H1 (cell line): ENCODE measurements around the gene RSPH9. TPM values are rescaled to one million over a fixed set of nuclear protein-coding genes. Genes with fewer than 3 reads are reported as not detected.

ENCODE experiments used
- CTCF ChIA-PET: fragments of 300-600 bp; sonication (Branson Sonifier 250); formaldehyde crosslinking; loops from one replicate; lab custom pipeline; 2021; ENCODE audit not compliant: partially characterized antibody; lab: Charles Lee
- POLR2A ChIA-PET: fragments of 300-600 bp; sonication (Branson Sonifier 250); formaldehyde crosslinking; loops from one replicate; lab custom pipeline; 2021; ENCODE audit warnings: inconsistent platforms; ENCODE audit not compliant: partially characterized antibody; lab: Charles Lee
- DNase-seq, 2 experiments: peaks; one replicate each; pipeline versions ENCODE4 v3.0.0 to v3.0.0-alpha.2; 2010 to 2022; ENCODE audit warnings: low spot score in 2 of 2, low read depth in 1 of 2, mixed read lengths in 1 of 2
- FAIRE-seq: peaks from 2 replicates; lab custom pipeline; 2011; peaks lifted over from hg19 to GRCh38; lab: Jason Lieb, UNC
- H2AFZ ChIP-seq: 2 replicates; pipeline ENCODE4 v1.8.1; 2012; ENCODE audit warnings: low read length, inconsistent platforms
- H2AK5ac ChIP-seq: 2 replicates; pipeline ENCODE4 v1.6.1; 2013; ENCODE audit warnings: low read depth, low read length
- H2BK120ac ChIP-seq: replicated peaks from 2 replicates; pipeline ENCODE3; 2013; ENCODE audit warnings: low read depth, low read length, inconsistent platforms
- H2BK12ac ChIP-seq: 2 replicates; pipeline ENCODE4 v1.6.1; 2013; ENCODE audit warnings: low read depth, low read length
- H2BK15ac ChIP-seq: 2 replicates; pipeline ENCODE4 v1.6.1; 2013; ENCODE audit warnings: low read length
- H2BK20ac ChIP-seq: 2 replicates; pipeline ENCODE4 v1.6.1; 2013; ENCODE audit warnings: low read length
- H2BK5ac ChIP-seq: 2 replicates; pipeline ENCODE4 v1.6.1; 2013; ENCODE audit warnings: low read depth, low read length
- H3K14ac ChIP-seq: 2 replicates; pipeline ENCODE4 v1.6.1; 2013; ENCODE audit warnings: inconsistent platforms; ENCODE audit not compliant: insufficient read length
- H3K18ac ChIP-seq: 2 replicates; pipeline ENCODE4 v1.6.1; 2013; ENCODE audit warnings: low read length; ENCODE audit errors: extremely low read depth
- H3K23ac ChIP-seq: 2 replicates; pipeline ENCODE4 v1.6.1; 2013; ENCODE audit warnings: inconsistent platforms; ENCODE audit not compliant: insufficient read length
- H3K23me2 ChIP-seq: 2 replicates; pipeline ENCODE4 v1.6.1; 2013; ENCODE audit warnings: low read depth, low read length
- H3K27ac ChIP-seq: 2 replicates; pipeline ENCODE4 v1.6.1; 2011; ENCODE audit warnings: low read depth, low read length, inconsistent platforms
- H3K27me3 ChIP-seq, 4 experiments: replicated peaks in 1 of 4; 1 replicate in 1 of 4; 2 replicates in 3 of 4; pipeline versions ENCODE4 v1.6.1 to v1.8.1; 2011 to 2013; ENCODE audit warnings: low read length in 3 of 4, mild to moderate bottlenecking in 3 of 4, inconsistent platforms in 2 of 4, mixed read lengths in 2 of 4, moderate library complexity in 1 of 4; ENCODE audit not compliant: control insufficient read depth in 3 of 4, insufficient read depth in 3 of 4; ENCODE audit errors: extremely low read depth in 1 of 4
- H3K36me3 ChIP-seq, 4 experiments: 2 replicates each; pipeline versions ENCODE4 v1.6.1 to v1.8.1; 2011 to 2013; ENCODE audit warnings: mild to moderate bottlenecking in 4 of 4, low read length in 3 of 4, moderate library complexity in 2 of 4, control low read depth in 1 of 4, inconsistent platforms in 1 of 4; ENCODE audit not compliant: insufficient read depth in 4 of 4, control insufficient read depth in 2 of 4
- H3K4ac ChIP-seq: replicated peaks from 2 replicates; pipeline ENCODE3; 2013; ENCODE audit warnings: low read length, low read depth, mixed read lengths, inconsistent platforms; ENCODE audit not compliant: insufficient read length
- H3K4me1 ChIP-seq, 4 experiments: replicated peaks in 1 of 4; 1 replicate in 1 of 4; 2 replicates in 3 of 4; pipeline versions ENCODE4 v1.6.1 to v1.8.1; 2011 to 2013; ENCODE audit warnings: low read length in 3 of 4, inconsistent platforms in 2 of 4, mixed read lengths in 1 of 4; ENCODE audit not compliant: insufficient read depth in 4 of 4, control insufficient read depth in 3 of 4
- H3K4me2 ChIP-seq, 2 experiments: 2 replicates each; pipeline versions ENCODE4 v1.6.1 to v1.8.1; 2011 to 2013; ENCODE audit warnings: low read depth in 2 of 2, low read length in 2 of 2, control low read depth in 1 of 2, inconsistent platforms in 1 of 2, mild to moderate bottlenecking in 1 of 2; ENCODE audit not compliant: insufficient read depth in 1 of 2
- H3K4me3 ChIP-seq, 4 experiments: fragments of 200-600, 300-600 bp in 1 of 4; sonication (generic), shearing (Covaris generic), sonication (Bioruptor Twin) in 1 of 4; 2 replicates each; pipeline versions ENCODE4 v1.5.1 to v1.8.1; 2011 to 2016; ENCODE audit warnings: low read length in 4 of 4, low read depth in 3 of 4, control low read depth in 2 of 4, inconsistent platforms in 2 of 4, mild to moderate bottlenecking in 2 of 4, mixed read lengths in 1 of 4, moderate library complexity in 1 of 4; ENCODE audit not compliant: insufficient read depth in 2 of 4; ENCODE audit errors: extremely low read depth in 1 of 4
- H3K56ac ChIP-seq: replicated peaks from 2 replicates; pipeline ENCODE3; 2013; ENCODE audit warnings: low read depth, mild to moderate bottlenecking, mixed read lengths, low read length, inconsistent platforms; ENCODE audit not compliant: insufficient read length
- H3K79me1 ChIP-seq: 2 replicates; pipeline ENCODE4 v1.6.1; 2013; ENCODE audit warnings: low read depth, low read length, control low read depth
- H3K79me2 ChIP-seq, 2 experiments: 2 replicates each; pipeline versions ENCODE4 v1.6.1 to v1.8.1; 2012 to 2013; ENCODE audit warnings: low read length in 2 of 2, mild to moderate bottlenecking in 2 of 2, inconsistent platforms in 1 of 2; ENCODE audit not compliant: insufficient read depth in 2 of 2, control insufficient read depth in 1 of 2
- H3K9ac ChIP-seq, 4 experiments: replicated peaks in 1 of 4; 1 replicate in 1 of 4; 2 replicates in 3 of 4; pipeline versions ENCODE4 v1.6.1 to v1.8.1; 2011 to 2013; ENCODE audit warnings: low read depth in 3 of 4, low read length in 3 of 4, control low read depth in 2 of 4, mild to moderate bottlenecking in 2 of 4, moderate library complexity in 2 of 4, inconsistent platforms in 1 of 4; ENCODE audit errors: extremely low read depth in 1 of 4
- H3K9me3 ChIP-seq, 2 experiments: 2 replicates each; pipeline versions ENCODE4 v1.6.1 to v1.8.1; 2012 to 2013; ENCODE audit warnings: mild to moderate bottlenecking in 2 of 2, moderate library complexity in 2 of 2, control low read depth in 1 of 2, inconsistent platforms in 1 of 2, low read depth in 1 of 2, low read length in 1 of 2, mixed read lengths in 1 of 2; ENCODE audit not compliant: insufficient read depth in 2 of 2
- H4K20me1 ChIP-seq, 2 experiments: replicated peaks in 1 of 2; 2 replicates each; pipeline versions ENCODE3 to v1.8.1; 2011 to 2013; ENCODE audit warnings: inconsistent platforms in 2 of 2, low read length in 2 of 2, mild to moderate bottlenecking in 1 of 2; ENCODE audit not compliant: insufficient read depth in 2 of 2, control insufficient read depth in 1 of 2
- H4K5ac ChIP-seq: 2 replicates; pipeline ENCODE4 v1.6.1; 2013; ENCODE audit warnings: low read length, low read depth, mixed read lengths, inconsistent platforms; ENCODE audit not compliant: insufficient read length
- H4K8ac ChIP-seq: 2 replicates; pipeline ENCODE4 v1.8.0; 2013; ENCODE audit warnings: mild to moderate bottlenecking, moderate library complexity, low read length, inconsistent platforms; ENCODE audit not compliant: insufficient read depth; ENCODE audit errors: extremely low read depth
- H4K91ac ChIP-seq: replicated peaks from 2 replicates; pipeline ENCODE3; 2013; ENCODE audit warnings: low read length, mixed read lengths, inconsistent platforms; ENCODE audit not compliant: insufficient read length
- BCL11A ChIP-seq, 2 experiments: IDR thresholded peaks; one replicate each; pipeline ENCODE4 v1.6.1; 2011; ENCODE audit warnings: low read depth in 2 of 2, low read length in 2 of 2, mild to moderate bottlenecking in 2 of 2
- CTCF ChIP-seq, 3 experiments: IDR thresholded peaks; 1 replicate in 2 of 3; 2 replicates in 1 of 3; pipeline versions ENCODE4 v1.5.1 to v1.6.1; 2011; ENCODE audit warnings: low read length in 3 of 3, mild to moderate bottlenecking in 3 of 3, inconsistent platforms in 2 of 3, low read depth in 1 of 3, moderate library complexity in 1 of 3; ENCODE audit not compliant: insufficient read depth in 1 of 3; ENCODE audit errors: control extremely low read depth in 1 of 3
- E2F6 ChIP-seq: IDR thresholded peaks from 2 replicates; pipeline ENCODE4 v1.6.1; 2012; ENCODE audit warnings: inconsistent platforms
- EP300 ChIP-seq, 2 experiments: IDR thresholded peaks; 1 replicate in 1 of 2; 2 replicates in 1 of 2; pipeline ENCODE4 v1.6.1; 2011 to 2012; ENCODE audit warnings: low read depth in 2 of 2, low read length in 2 of 2, mild to moderate bottlenecking in 2 of 2, borderline replicate concordance in 1 of 2, inconsistent platforms in 1 of 2, moderate library complexity in 1 of 2
- PHF8 ChIP-seq: fragments of 200-600 bp; sonication (generic); conservative IDR thresholded peaks from 2 replicates; pipeline ENCODE4 v1.7.1; 2012; ENCODE audit warnings: low read depth, mild to moderate bottlenecking, inconsistent platforms, low read length, moderate library complexity
- POU5F1 ChIP-seq: IDR thresholded peaks from 2 replicates; pipeline ENCODE4 v1.6.1; 2011; ENCODE audit warnings: low read depth, mild to moderate bottlenecking, low read length, moderate library complexity
- RBBP5 ChIP-seq: IDR thresholded peaks from 2 replicates; pipeline ENCODE4 v1.7.1; 2012; ENCODE audit warnings: low read depth, mild to moderate bottlenecking, inconsistent platforms, low read length, moderate library complexity, borderline replicate concordance
- WGBS, 2 experiments: shearing (Covaris generic) in 1 of 2; methylation state at CpG; one replicate each; pipeline versions ENCODE4 v1.1.6 to v1.1.7; 2013 to 2015; ENCODE audit warnings: low lambda C conversion rate in 2 of 2, mixed read lengths in 2 of 2, inconsistent platforms in 1 of 2, low coverage in 1 of 2, missing lambda C conversion rate in 1 of 2; ENCODE audit not compliant: insufficient replicate concordance in 2 of 2, insufficient coverage in 1 of 2, insufficient read length in 1 of 2; ENCODE audit errors: extremely low coverage in 1 of 2, missing lambda C conversion rate in 1 of 2; 5-methylcytosine and 5-hydroxymethylcytosine counted together
- polyA plus RNA-seq, 7 experiments: library from polyadenylated mRNA; depleted of rRNA in 3 of 7; stranded (reverse) in 5 of 7; unstranded in 2 of 7; fragments of >200 nt in 5 of 7; fragments of 200-250 nt in 2 of 7; gene quantifications; 1 replicate in 5 of 7; 2 replicates in 1 of 7; 4 replicates in 1 of 7; pipeline versions ENCODE4 v1.2.1 to v1.2.3, GENCODE V29; 2011 to 2013; ENCODE audit warnings: missing spikeins in 2 of 7, mixed read lengths in 2 of 7
- total RNA-seq: library from RNA; stranded (reverse); fragmentation: NEBNext Ultra II Directional; extraction: Animal tissue kit (Norgen Biotek cat#: 25700); gene quantifications from 2 replicates; pipeline ENCODE4 v1.2.1, GENCODE V29; 2021

The RSPH9 gene
- total and polyA plus RNA-seq, 2 of the 8 experiments (the other 6 are each of a cell fraction or from before 2014, with no cell fraction given): 0.15 to 0.23 TPM

- Histone ChIP-seq H3K9ac (no peak overlapping the region), H4K5ac (no peak overlapping the region), H3K56ac (no peak overlapping the region), H3K4me3 (no peak overlapping the region), H3K9me3 (no peaks in the 10 kb centered on the region), H3K79me2 (no peaks in the 10 kb centered on the region), H4K20me1 (no peaks in the 10 kb centered on the region), H2BK20ac (no peak overlapping the region), H3K23me2 (no peaks in the 10 kb centered on the region), H3K79me1 (no peaks in the 10 kb centered on the region), H3K18ac (no peak overlapping the region), H3K4me1 (peaks cover 0 to 7% (median 4%) of the 10 kb centered on the region in 4 experiments; a peak in 4 of 7 replicates), H3K36me3 (no peaks in the 10 kb centered on the region), H3K14ac (no peak overlapping the region), H4K91ac (no peak overlapping the region), H3K27me3 (no peaks in the 10 kb centered on the region), H3K27ac (no peak overlapping the region), H2AFZ (no peak overlapping the region), H2AK5ac (no peak overlapping the region), H2BK120ac (no peak overlapping the region), H3K4me2 (no peak overlapping the region), H2BK5ac (no peak overlapping the region), H2BK15ac (no peak overlapping the region), H2BK12ac (no peak overlapping the region), H3K23ac (no peak overlapping the region), H4K8ac (no peak overlapping the region), H3K4ac (no peak overlapping the region)
- DNase-seq (no peak), FAIRE-seq (no peak)
- WGBS, 2 experiments: 87% methylated on average over 13 of the region's 13 CpGs; no CpG with 5 or more reads in 1 of the 2 experiments
- TF ChIP-seq PHF8 (no peak), E2F6 (no peak), RBBP5 (no peak), EP300 (IDR thresholded peaks at IDR 0.05; ENCODE audit: borderline replicate concordance in 1 of 2, low read depth in 2 of 2, low read length in 2 of 2) (no peak), CTCF (IDR thresholded peaks at IDR 0.05; ENCODE audit: control extremely low read depth in 1 of 3, insufficient read depth in 1 of 3, low read depth in 1 of 3, low read length in 3 of 3) (no peak), POU5F1 (no peak), BCL11A (IDR thresholded peaks at IDR 0.05; ENCODE audit: low read depth in 2 of 2, low read length in 2 of 2) (no peak)
- ChIA-PET POLR2A (interaction anchor here (1.7 kb wide), 1 partner anchor 49 kb away, joined by 3 read pairs; no protein-coding TSS in a partner anchor), CTCF (interaction anchor here (0.7 to 7.4 kb wide), 7 partner anchors 43 to 360 kb away, joined by 3 to 89 read pairs (median 7); no protein-coding TSS in a partner anchor)
These were observed 73.7 kb downstream of the RSPH9 start for GRCh38 chr6:43718387-43719105.
